H1 (cell line): ENCODE results near the gene CCDC192. TPM values are rescaled to one million over a fixed set of nuclear protein-coding genes. Genes with fewer than 3 reads are reported as not detected.

Experiments used
- CTCF ChIA-PET: fragments of 300-600 bp; sonication (Branson Sonifier 250); formaldehyde crosslinking; loops from one replicate; lab custom pipeline; 2021; ENCODE audit not compliant: partially characterized antibody; lab: Charles Lee
- POLR2A ChIA-PET: fragments of 300-600 bp; sonication (Branson Sonifier 250); formaldehyde crosslinking; loops from one replicate; lab custom pipeline; 2021; ENCODE audit warnings: inconsistent platforms; ENCODE audit not compliant: partially characterized antibody; lab: Charles Lee
- DNase-seq, 2 experiments: peaks; one replicate each; pipeline versions ENCODE4 v3.0.0 to v3.0.0-alpha.2; 2010 to 2022; ENCODE audit warnings: low spot score in 2 of 2, low read depth in 1 of 2, mixed read lengths in 1 of 2
- FAIRE-seq: peaks from 2 replicates; lab custom pipeline; 2011; peaks lifted over from hg19 to GRCh38; lab: Jason Lieb, UNC
- H2AFZ ChIP-seq: 2 replicates; pipeline ENCODE4 v1.8.1; 2012; ENCODE audit warnings: low read length, inconsistent platforms
- H2AK5ac ChIP-seq: 2 replicates; pipeline ENCODE4 v1.6.1; 2013; ENCODE audit warnings: low read depth, low read length
- H2BK120ac ChIP-seq: replicated peaks from 2 replicates; pipeline ENCODE3; 2013; ENCODE audit warnings: low read depth, low read length, inconsistent platforms
- H2BK12ac ChIP-seq: 2 replicates; pipeline ENCODE4 v1.6.1; 2013; ENCODE audit warnings: low read depth, low read length
- H2BK15ac ChIP-seq: 2 replicates; pipeline ENCODE4 v1.6.1; 2013; ENCODE audit warnings: low read length
- H2BK20ac ChIP-seq: 2 replicates; pipeline ENCODE4 v1.6.1; 2013; ENCODE audit warnings: low read length
- H2BK5ac ChIP-seq: 2 replicates; pipeline ENCODE4 v1.6.1; 2013; ENCODE audit warnings: low read depth, low read length
- H3K14ac ChIP-seq: 2 replicates; pipeline ENCODE4 v1.6.1; 2013; ENCODE audit warnings: inconsistent platforms; ENCODE audit not compliant: insufficient read length
- H3K18ac ChIP-seq: 2 replicates; pipeline ENCODE4 v1.6.1; 2013; ENCODE audit warnings: low read length; ENCODE audit errors: extremely low read depth
- H3K23ac ChIP-seq: 2 replicates; pipeline ENCODE4 v1.6.1; 2013; ENCODE audit warnings: inconsistent platforms; ENCODE audit not compliant: insufficient read length
- H3K23me2 ChIP-seq: 2 replicates; pipeline ENCODE4 v1.6.1; 2013; ENCODE audit warnings: low read depth, low read length
- H3K27ac ChIP-seq: 2 replicates; pipeline ENCODE4 v1.6.1; 2011; ENCODE audit warnings: low read depth, low read length, inconsistent platforms
- H3K27me3 ChIP-seq, 4 experiments: replicated peaks in 1 of 4; 1 replicate in 1 of 4; 2 replicates in 3 of 4; pipeline versions ENCODE4 v1.6.1 to v1.8.1; 2011 to 2013; ENCODE audit warnings: low read length in 3 of 4, mild to moderate bottlenecking in 3 of 4, inconsistent platforms in 2 of 4, mixed read lengths in 2 of 4, moderate library complexity in 1 of 4; ENCODE audit not compliant: control insufficient read depth in 3 of 4, insufficient read depth in 3 of 4; ENCODE audit errors: extremely low read depth in 1 of 4
- H3K36me3 ChIP-seq, 4 experiments: 2 replicates each; pipeline versions ENCODE4 v1.6.1 to v1.8.1; 2011 to 2013; ENCODE audit warnings: mild to moderate bottlenecking in 4 of 4, low read length in 3 of 4, moderate library complexity in 2 of 4, control low read depth in 1 of 4, inconsistent platforms in 1 of 4; ENCODE audit not compliant: insufficient read depth in 4 of 4, control insufficient read depth in 2 of 4
- H3K4ac ChIP-seq: replicated peaks from 2 replicates; pipeline ENCODE3; 2013; ENCODE audit warnings: low read length, low read depth, mixed read lengths, inconsistent platforms; ENCODE audit not compliant: insufficient read length
- H3K4me1 ChIP-seq, 4 experiments: replicated peaks in 1 of 4; 1 replicate in 1 of 4; 2 replicates in 3 of 4; pipeline versions ENCODE4 v1.6.1 to v1.8.1; 2011 to 2013; ENCODE audit warnings: low read length in 3 of 4, inconsistent platforms in 2 of 4, mixed read lengths in 1 of 4; ENCODE audit not compliant: insufficient read depth in 4 of 4, control insufficient read depth in 3 of 4
- H3K4me2 ChIP-seq, 2 experiments: 2 replicates each; pipeline versions ENCODE4 v1.6.1 to v1.8.1; 2011 to 2013; ENCODE audit warnings: low read depth in 2 of 2, low read length in 2 of 2, control low read depth in 1 of 2, inconsistent platforms in 1 of 2, mild to moderate bottlenecking in 1 of 2; ENCODE audit not compliant: insufficient read depth in 1 of 2
- H3K4me3 ChIP-seq, 4 experiments: fragments of 200-600, 300-600 bp in 1 of 4; sonication (generic), shearing (Covaris generic), sonication (Bioruptor Twin) in 1 of 4; 2 replicates each; pipeline versions ENCODE4 v1.5.1 to v1.8.1; 2011 to 2016; ENCODE audit warnings: low read length in 4 of 4, low read depth in 3 of 4, control low read depth in 2 of 4, inconsistent platforms in 2 of 4, mild to moderate bottlenecking in 2 of 4, mixed read lengths in 1 of 4, moderate library complexity in 1 of 4; ENCODE audit not compliant: insufficient read depth in 2 of 4; ENCODE audit errors: extremely low read depth in 1 of 4
- H3K56ac ChIP-seq: replicated peaks from 2 replicates; pipeline ENCODE3; 2013; ENCODE audit warnings: low read depth, mild to moderate bottlenecking, mixed read lengths, low read length, inconsistent platforms; ENCODE audit not compliant: insufficient read length
- H3K79me1 ChIP-seq: 2 replicates; pipeline ENCODE4 v1.6.1; 2013; ENCODE audit warnings: low read depth, low read length, control low read depth
- H3K79me2 ChIP-seq, 2 experiments: 2 replicates each; pipeline versions ENCODE4 v1.6.1 to v1.8.1; 2012 to 2013; ENCODE audit warnings: low read length in 2 of 2, mild to moderate bottlenecking in 2 of 2, inconsistent platforms in 1 of 2; ENCODE audit not compliant: insufficient read depth in 2 of 2, control insufficient read depth in 1 of 2
- H3K9ac ChIP-seq, 4 experiments: replicated peaks in 1 of 4; 1 replicate in 1 of 4; 2 replicates in 3 of 4; pipeline versions ENCODE4 v1.6.1 to v1.8.1; 2011 to 2013; ENCODE audit warnings: low read depth in 3 of 4, low read length in 3 of 4, control low read depth in 2 of 4, mild to moderate bottlenecking in 2 of 4, moderate library complexity in 2 of 4, inconsistent platforms in 1 of 4; ENCODE audit errors: extremely low read depth in 1 of 4
- H3K9me3 ChIP-seq, 2 experiments: 2 replicates each; pipeline versions ENCODE4 v1.6.1 to v1.8.1; 2012 to 2013; ENCODE audit warnings: mild to moderate bottlenecking in 2 of 2, moderate library complexity in 2 of 2, control low read depth in 1 of 2, inconsistent platforms in 1 of 2, low read depth in 1 of 2, low read length in 1 of 2, mixed read lengths in 1 of 2; ENCODE audit not compliant: insufficient read depth in 2 of 2
- H4K20me1 ChIP-seq, 2 experiments: replicated peaks in 1 of 2; 2 replicates each; pipeline versions ENCODE3 to v1.8.1; 2011 to 2013; ENCODE audit warnings: inconsistent platforms in 2 of 2, low read length in 2 of 2, mild to moderate bottlenecking in 1 of 2; ENCODE audit not compliant: insufficient read depth in 2 of 2, control insufficient read depth in 1 of 2
- H4K5ac ChIP-seq: 2 replicates; pipeline ENCODE4 v1.6.1; 2013; ENCODE audit warnings: low read length, low read depth, mixed read lengths, inconsistent platforms; ENCODE audit not compliant: insufficient read length
- H4K8ac ChIP-seq: 2 replicates; pipeline ENCODE4 v1.8.0; 2013; ENCODE audit warnings: mild to moderate bottlenecking, moderate library complexity, low read length, inconsistent platforms; ENCODE audit not compliant: insufficient read depth; ENCODE audit errors: extremely low read depth
- H4K91ac ChIP-seq: replicated peaks from 2 replicates; pipeline ENCODE3; 2013; ENCODE audit warnings: low read length, mixed read lengths, inconsistent platforms; ENCODE audit not compliant: insufficient read length
- GTF2F1 ChIP-seq: IDR thresholded peaks from 2 replicates; pipeline ENCODE4 v1.6.1; 2012; ENCODE audit warnings: low read depth, low read length, improper control_type of control experiment, borderline replicate concordance
- JUN ChIP-seq: IDR thresholded peaks from 2 replicates; pipeline ENCODE4 v1.6.1; 2011; ENCODE audit warnings: low read depth, mild to moderate bottlenecking, improper control_type of control experiment, low read length
- SRF ChIP-seq: IDR thresholded peaks from 2 replicates; pipeline ENCODE4 v1.6.1; 2011; ENCODE audit warnings: mild to moderate bottlenecking, low read depth, low read length, moderate library complexity
- TAF1 ChIP-seq: IDR thresholded peaks from 2 replicates; pipeline ENCODE4 v1.6.1; 2011; ENCODE audit warnings: mild to moderate bottlenecking, low read depth, low read length
- WGBS, 2 experiments: shearing (Covaris generic) in 1 of 2; methylation state at CpG; one replicate each; pipeline versions ENCODE4 v1.1.6 to v1.1.7; 2013 to 2015; ENCODE audit warnings: low lambda C conversion rate in 2 of 2, mixed read lengths in 2 of 2, inconsistent platforms in 1 of 2, low coverage in 1 of 2, missing lambda C conversion rate in 1 of 2; ENCODE audit not compliant: insufficient replicate concordance in 2 of 2, insufficient coverage in 1 of 2, insufficient read length in 1 of 2; ENCODE audit errors: extremely low coverage in 1 of 2, missing lambda C conversion rate in 1 of 2; 5-methylcytosine and 5-hydroxymethylcytosine counted together
- polyA plus RNA-seq, 7 experiments: library from polyadenylated mRNA; depleted of rRNA in 3 of 7; stranded (reverse) in 5 of 7; unstranded in 2 of 7; fragments of >200 nt in 5 of 7; fragments of 200-250 nt in 2 of 7; gene quantifications; 1 replicate in 5 of 7; 2 replicates in 1 of 7; 4 replicates in 1 of 7; pipeline versions ENCODE4 v1.2.1 to v1.2.3, GENCODE V29; 2011 to 2013; ENCODE audit warnings: missing spikeins in 2 of 7, mixed read lengths in 2 of 7
- total RNA-seq: library from RNA; stranded (reverse); fragmentation: NEBNext Ultra II Directional; extraction: Animal tissue kit (Norgen Biotek cat#: 25700); gene quantifications from 2 replicates; pipeline ENCODE4 v1.2.1, GENCODE V29; 2021

Gene CCDC192
- total and polyA plus RNA-seq, 2 of the 8 experiments (the other 6 are each of a cell fraction or from before 2014, with no cell fraction given) = 0.61 TPM; not detected in 1

GRCh38 chr5:127801751-127802476 is 98.7 kb downstream of the CCDC192 start:
- Histone ChIP-seq H2BK5ac (no peak overlapping the region), H4K8ac (no peak overlapping the region), H4K20me1 (no peaks in the 10 kb centered on the region), H4K91ac (no peak overlapping the region), H2AFZ (no peak overlapping the region), H3K56ac (no peak overlapping the region), H3K36me3 (no peaks in the 10 kb centered on the region), H3K14ac (no peak overlapping the region), H3K79me1 (no peaks in the 10 kb centered on the region), H2BK20ac (no peak overlapping the region), H3K4me3 (no peak overlapping the region), H3K9ac (no peak overlapping the region), H3K4ac (no peak overlapping the region), H3K27ac (no peak overlapping the region), H3K27me3 (no peaks in the 10 kb centered on the region), H2AK5ac (no peak overlapping the region), H2BK120ac (no peak overlapping the region), H3K23me2 (no peaks in the 10 kb centered on the region), H2BK12ac (no peak overlapping the region), H3K23ac (no peak overlapping the region), H3K4me1 (no peaks in the 10 kb centered on the region), H2BK15ac (no peak overlapping the region; the same call in 1 of the 2 replicates), H3K9me3 (no peaks in the 10 kb centered on the region), H3K79me2 (no peaks in the 10 kb centered on the region), H3K18ac (no peak overlapping the region), H4K5ac (no peak overlapping the region), H3K4me2 (no peak overlapping the region)
- no peak for DNase-seq
- CTCF ChIA-PET = interaction anchor here (1.1 to 1.8 kb wide), 2 partner anchors 43 to 63 kb away, joined by 3 to 6 read pairs; no protein-coding TSS in a partner anchor
- TF ChIP-seq GTF2F1 (no peak), SRF (peak; percentile 68), TAF1 (no peak), JUN (no peak)
- 93% methylated on average over 2 of the region's 2 CpGs; no CpG with 5 or more reads in 1 of the 2 experiments for WGBS, 2 experiments
- POLR2A ChIA-PET = no interaction called here
- no peak for FAIRE-seq
